Neural progenitor cell (in vitro differentiated cells): ENCODE measurements around the gene DENND4A. TPM values are rescaled to one million over a fixed set of nuclear protein-coding genes. Genes with fewer than 3 reads are reported as not detected.

Experiments
- DNase-seq: peaks from one replicate; pipeline ENCODE4 v3.0.0-alpha.2; 2016; ENCODE audit warnings: low spot score
- H2AFZ ChIP-seq: fragments of 200-600 bp; sonication (generic); replicated peaks from 2 replicates; pipeline ENCODE4 v1.6.1; 2016; ENCODE audit warnings: antibody characterized with exemption
- H3F3A ChIP-seq: fragments of 200-600 bp; sonication (generic); 2 replicates; pipeline ENCODE4 v1.6.1; 2016; ENCODE audit warnings: antibody characterized with exemption, low read depth
- H3K27ac ChIP-seq: fragments of 200-600 bp; sonication (generic); 2 replicates; pipeline ENCODE4 v1.5.1; 2016; ENCODE audit warnings: mild to moderate bottlenecking
- H3K27me3 ChIP-seq: fragments of 200-600 bp; sonication (generic); 2 replicates; pipeline ENCODE4 v1.6.1; 2016; ENCODE audit warnings: mild to moderate bottlenecking, moderate library complexity
- H3K36me3 ChIP-seq: fragments of 200-600 bp; sonication (generic); 2 replicates; pipeline ENCODE4 v1.5.1; 2016
- H3K4me1 ChIP-seq: fragments of 200-600 bp; sonication (generic); 2 replicates; pipeline ENCODE4 v1.6.1; 2016; ENCODE audit warnings: mixed run types
- H3K4me2 ChIP-seq: fragments of 200-600 bp; sonication (generic); 2 replicates; pipeline ENCODE4 v1.6.1; 2016
- H3K4me3 ChIP-seq: fragments of 200-600 bp; sonication (generic); 2 replicates; pipeline ENCODE4 v1.5.1; 2016
- H3K79me2 ChIP-seq: fragments of 200-600 bp; sonication (generic); 2 replicates; pipeline ENCODE4 v1.6.1; 2016; ENCODE audit warnings: low read depth
- H3K9ac ChIP-seq: fragments of 200-600 bp; sonication (generic); 2 replicates; pipeline ENCODE4 v1.6.1; 2016
- H3K9me3 ChIP-seq: fragments of 200-600 bp; sonication (generic); 2 replicates; pipeline ENCODE4 v1.5.1; 2016; ENCODE audit warnings: low read depth
- H4K20me1 ChIP-seq: fragments of 200-600 bp; sonication (generic); 2 replicates; pipeline ENCODE4 v1.6.1; 2016; ENCODE audit warnings: low read depth
- H3K27ac Mint-ChIP-seq: 3 replicates; pipeline ENCODE4 v1.8.0; 2021; ENCODE audit warnings: mixed read lengths
- H3K27me3 Mint-ChIP-seq: 2 replicates; pipeline ENCODE4 v1.8.0; 2022; ENCODE audit warnings: low read depth, mild to moderate bottlenecking, inconsistent platforms, moderate library complexity, mixed read lengths; ENCODE audit not compliant: insufficient read depth
- H3K36me3 Mint-ChIP-seq: 3 replicates; pipeline ENCODE4 v1.8.0; 2021; ENCODE audit warnings: mixed read lengths
- H3K4me1 Mint-ChIP-seq: 3 replicates; pipeline ENCODE4 v1.8.0; 2021; ENCODE audit warnings: mixed read lengths
- H3K4me3 Mint-ChIP-seq: 3 replicates; pipeline ENCODE4 v1.8.0; 2021; ENCODE audit warnings: mild to moderate bottlenecking, moderate library complexity, mixed read lengths
- H3K9me3 Mint-ChIP-seq: 3 replicates; pipeline ENCODE4 v1.8.0; 2020; ENCODE audit warnings: mixed read lengths
- EZH2 ChIP-seq: fragments of 200-600 bp; sonication (generic); IDR thresholded peaks from 2 replicates; pipeline ENCODE4 v1.6.1; 2017; ENCODE audit warnings: antibody characterized with exemption, mild to moderate bottlenecking, moderate library complexity
- EZH2phosphoT487 ChIP-seq: fragments of 200-600 bp; sonication (generic); IDR thresholded peaks from 2 replicates; pipeline ENCODE4 v1.6.1; 2017; ENCODE audit warnings: antibody characterized with exemption
- total RNA-seq: library from RNA; depleted of rRNA; stranded (reverse); fragments of >200 nt; gene quantifications from 2 replicates; pipeline ENCODE4 v1.2.3, GENCODE V29; 2015; ENCODE audit warnings: low replicate concordance
- TF ChIP-seq, protein P1 (sequence below): fragments of 200-600 bp; sonication (generic); IDR thresholded peaks from 2 replicates; pipeline ENCODE4 v1.5.1; 2017; ENCODE audit warnings: antibody characterized with exemption, mild to moderate bottlenecking

DENND4A gene
- total RNA-seq, 1 donor from 2014 or later = 4.8 TPM

DNA sequence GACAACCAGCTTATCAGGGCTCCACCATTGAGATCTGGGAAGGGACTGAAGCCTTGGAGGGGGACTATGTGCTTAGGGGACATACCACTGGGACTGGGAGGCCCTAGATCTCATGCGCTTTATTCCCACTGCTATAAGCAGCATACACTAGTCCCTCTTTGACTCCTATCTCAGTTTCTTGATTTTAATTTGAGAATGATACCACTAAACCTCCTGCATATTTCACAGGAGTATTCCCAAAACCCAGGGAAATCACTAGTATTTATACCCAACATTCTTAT, 141.1 kb downstream of the DENND4A start:
- Histone ChIP-seq H3K4me3 (no peak overlapping the region), H3K27me3 (no peaks in the 10 kb centered on the region), H3K4me2 (no peak overlapping the region), H3K27ac (no peak overlapping the region), H4K20me1 (no peaks in the 10 kb centered on the region), H2AFZ (no peak overlapping the region), H3K79me2 (no peaks in the 10 kb centered on the region), H3K4me1 (no peaks in the 10 kb centered on the region), H3K9ac (no peak overlapping the region), H3K36me3 (no peaks in the 10 kb centered on the region), H3F3A (no peaks in the 10 kb centered on the region), H3K9me3 (no peaks in the 10 kb centered on the region)
- Mint-ChIP-seq H3K27me3 (no peaks in the 10 kb centered on the region), H3K4me3 (no peak overlapping the region), H3K36me3 (peaks cover 3% of the 10 kb centered on the region), H3K9me3 (no peaks in the 10 kb centered on the region), H3K4me1 (no peaks in the 10 kb centered on the region), H3K27ac (no peak overlapping the region)
- no peak for DNase-seq
- TF ChIP-seq EZH2 (no peak), EZH2phosphoT487 (no peak)
- TF ChIP-seq, protein P1, sequence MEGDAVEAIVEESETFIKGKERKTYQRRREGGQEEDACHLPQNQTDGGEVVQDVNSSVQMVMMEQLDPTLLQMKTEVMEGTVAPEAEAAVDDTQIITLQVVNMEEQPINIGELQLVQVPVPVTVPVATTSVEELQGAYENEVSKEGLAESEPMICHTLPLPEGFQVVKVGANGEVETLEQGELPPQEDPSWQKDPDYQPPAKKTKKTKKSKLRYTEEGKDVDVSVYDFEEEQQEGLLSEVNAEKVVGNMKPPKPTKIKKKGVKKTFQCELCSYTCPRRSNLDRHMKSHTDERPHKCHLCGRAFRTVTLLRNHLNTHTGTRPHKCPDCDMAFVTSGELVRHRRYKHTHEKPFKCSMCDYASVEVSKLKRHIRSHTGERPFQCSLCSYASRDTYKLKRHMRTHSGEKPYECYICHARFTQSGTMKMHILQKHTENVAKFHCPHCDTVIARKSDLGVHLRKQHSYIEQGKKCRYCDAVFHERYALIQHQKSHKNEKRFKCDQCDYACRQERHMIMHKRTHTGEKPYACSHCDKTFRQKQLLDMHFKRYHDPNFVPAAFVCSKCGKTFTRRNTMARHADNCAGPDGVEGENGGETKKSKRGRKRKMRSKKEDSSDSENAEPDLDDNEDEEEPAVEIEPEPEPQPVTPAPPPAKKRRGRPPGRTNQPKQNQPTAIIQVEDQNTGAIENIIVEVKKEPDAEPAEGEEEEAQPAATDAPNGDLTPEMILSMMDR = no peak

DNA sequence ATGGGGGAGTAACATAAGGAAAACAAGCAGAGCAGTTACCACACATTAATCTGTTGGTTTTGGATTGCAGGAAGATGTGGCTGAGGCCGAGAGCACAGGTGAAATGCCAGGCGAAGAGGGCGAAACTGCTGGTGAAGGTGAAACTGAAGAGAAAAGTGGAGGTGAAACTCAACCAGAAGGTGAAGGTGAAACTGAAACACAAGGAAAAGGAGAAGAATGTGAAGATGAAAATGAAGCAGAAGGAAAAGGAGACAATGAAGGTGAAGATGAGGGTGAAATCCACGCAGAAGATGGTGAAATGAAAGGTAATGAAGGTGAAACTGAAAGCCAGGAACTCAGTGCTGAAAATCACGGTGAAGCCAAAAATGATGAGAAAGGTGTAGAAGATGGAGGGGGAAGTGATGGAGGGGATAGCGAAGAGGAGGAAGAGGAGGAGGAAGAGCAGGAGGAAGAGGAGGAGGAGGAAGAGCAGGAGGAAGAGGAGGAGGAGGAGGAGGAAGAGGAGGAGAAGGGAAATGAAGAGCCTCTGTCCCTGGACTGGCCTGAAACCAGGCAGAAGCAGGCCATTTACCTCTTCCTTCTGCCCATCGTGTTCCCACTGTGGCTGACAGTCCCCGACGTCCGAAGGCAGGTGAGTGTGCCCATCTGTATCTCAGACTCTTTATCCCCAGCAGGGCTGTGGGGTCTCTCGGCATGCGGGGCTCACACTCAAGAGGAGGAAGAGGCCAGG, 141.6 kb downstream of the DENND4A start:
- no peak for DNase-seq
- no peaks in the 10 kb centered on the region for H3K9me3 ChIP-seq
- H3K4me1 Mint-ChIP-seq = no peaks in the 10 kb centered on the region
- H3F3A ChIP-seq = no peaks in the 10 kb centered on the region
- H3K4me3 ChIP-seq = no peak overlapping the region
- no peak for TF ChIP-seq EZH2
- no peak for TF ChIP-seq EZH2phosphoT487
- TF ChIP-seq, protein P1 = no peak
- H3K4me1 ChIP-seq = no peaks in the 10 kb centered on the region
- H3K27ac ChIP-seq = no peak overlapping the region
- H3K27me3 Mint-ChIP-seq = no peaks in the 10 kb centered on the region
- H4K20me1 ChIP-seq = no peaks in the 10 kb centered on the region
- no peak overlapping the region for H3K27ac Mint-ChIP-seq
- no peak overlapping the region for H3K4me2 ChIP-seq
- H3K36me3 Mint-ChIP-seq = peaks cover 3% of the 10 kb centered on the region
- no peaks in the 10 kb centered on the region for H3K27me3 ChIP-seq
- no peaks in the 10 kb centered on the region for H3K79me2 ChIP-seq
- H3K36me3 ChIP-seq = no peaks in the 10 kb centered on the region
- no peak overlapping the region for H3K4me3 Mint-ChIP-seq
- no peak overlapping the region for H2AFZ ChIP-seq
- no peaks in the 10 kb centered on the region for H3K9me3 Mint-ChIP-seq
- H3K9ac ChIP-seq = no peak overlapping the region

DNA sequence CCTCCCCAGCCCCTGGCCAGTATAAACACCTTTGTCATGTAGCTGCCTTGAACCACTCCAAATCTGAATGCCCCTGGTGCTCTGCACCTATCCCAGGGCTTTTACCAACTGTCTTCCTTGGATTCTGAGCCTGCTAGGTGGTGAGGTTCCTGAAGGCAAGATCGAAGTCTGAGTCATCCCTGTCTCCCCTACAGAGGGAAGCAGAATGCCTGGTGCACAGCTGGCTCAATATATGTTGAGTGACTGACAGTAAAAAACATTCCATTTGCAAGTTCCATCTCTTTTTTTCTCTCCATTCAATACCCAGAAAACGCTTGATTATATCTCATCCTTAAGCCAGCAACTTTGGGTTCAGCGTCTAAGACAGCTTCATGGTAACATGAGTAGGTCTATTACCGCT, 145.6 kb downstream of the DENND4A start:
- Histone ChIP-seq H4K20me1 (peaks cover 5% of the 10 kb centered on the region), H3F3A (no peaks in the 10 kb centered on the region), H3K9me3 (no peaks in the 10 kb centered on the region), H3K27ac (no peak overlapping the region), H2AFZ (no peak overlapping the region), H3K27me3 (no peaks in the 10 kb centered on the region), H3K4me1 (no peaks in the 10 kb centered on the region), H3K79me2 (no peaks in the 10 kb centered on the region), H3K36me3 (no peaks in the 10 kb centered on the region), H3K4me2 (no peak overlapping the region), H3K4me3 (no peak overlapping the region), H3K9ac (no peak overlapping the region)
- Mint-ChIP-seq H3K4me3 (no peak overlapping the region), H3K36me3 (no peaks in the 10 kb centered on the region), H3K4me1 (no peaks in the 10 kb centered on the region), H3K27me3 (no peaks in the 10 kb centered on the region), H3K27ac (no peak overlapping the region), H3K9me3 (no peaks in the 10 kb centered on the region)
- DNase-seq = no peak
- no peak for TF ChIP-seq EZH2

DNA sequence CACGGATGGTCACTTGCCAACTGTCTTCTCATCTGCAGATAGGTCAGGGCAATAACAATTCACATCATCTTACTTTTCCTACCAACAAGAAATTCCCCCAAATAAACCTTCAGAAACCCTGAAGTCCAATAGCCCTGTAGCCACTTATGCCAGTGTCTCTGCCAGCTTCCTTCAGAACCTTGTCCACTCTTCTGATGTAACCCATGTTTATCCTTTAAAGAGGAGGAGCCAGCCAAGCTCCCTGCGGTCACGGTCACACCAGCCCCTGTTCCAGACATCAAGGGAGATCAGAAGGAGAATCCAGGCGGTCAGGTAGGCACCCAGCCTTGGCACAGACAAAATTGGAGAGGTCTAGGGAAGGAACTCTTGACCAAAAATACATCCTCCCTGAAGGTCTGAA, 146.7 kb downstream of the DENND4A start:
- no peaks in the 10 kb centered on the region for H3K9me3 ChIP-seq
- H3K27ac ChIP-seq = no peak overlapping the region
- H3K79me2 ChIP-seq = no peaks in the 10 kb centered on the region
- no peak overlapping the region for H3K4me3 Mint-ChIP-seq
- no peak for DNase-seq
- H3K27me3 Mint-ChIP-seq = no peaks in the 10 kb centered on the region
- H3K9me3 Mint-ChIP-seq = no peaks in the 10 kb centered on the region
- H3K36me3 ChIP-seq = no peaks in the 10 kb centered on the region
- no peak overlapping the region for H3K4me3 ChIP-seq
- peaks cover 5% of the 10 kb centered on the region for H4K20me1 ChIP-seq
- H3K4me2 ChIP-seq = no peak overlapping the region
- no peaks in the 10 kb centered on the region for H3K4me1 ChIP-seq
- no peaks in the 10 kb centered on the region for H3K4me1 Mint-ChIP-seq
- no peaks in the 10 kb centered on the region for H3K36me3 Mint-ChIP-seq
- H3K27me3 ChIP-seq = no peaks in the 10 kb centered on the region
- no peak overlapping the region for H3K9ac ChIP-seq
- no peak overlapping the region for H2AFZ ChIP-seq
- no peak for TF ChIP-seq EZH2phosphoT487
- TF ChIP-seq, protein P1 = no peak
- TF ChIP-seq EZH2 = no peak
- no peak overlapping the region for H3K27ac Mint-ChIP-seq
- H3F3A ChIP-seq = no peaks in the 10 kb centered on the region
